Heart right ventricle (tissue), 16 donors: Measurements from ENCODE around the gene CCDC157. TPM values are rescaled to one million over a fixed set of nuclear protein-coding genes. Genes with fewer than 3 reads are reported as not detected.

ENCODE experiments used
- ATAC-seq, 8 donors: fragments of 200-7000 bp; cut with Tn5 transposase; one replicate each; pipeline ENCODE4 v1.9.1; 2020; ENCODE audit warnings: mild to moderate bottlenecking in 8 of 8, moderate library complexity in 8 of 8, moderate number of reproducible peaks in 1 of 8
- DNase-seq, 2 donors: peaks; one replicate each; pipeline ENCODE4 v3.0.0-alpha.2; 2020
- H3K27ac ChIP-seq, 10 donors: fragments of 200-600 bp; sonication (generic) in 2 of 10; one replicate each; pipeline versions ENCODE4 v1.5.0 to v1.8.0; 2020 to 2022; ENCODE audit warnings: mild to moderate bottlenecking in 3 of 10
- H3K27me3 ChIP-seq, 7 donors: fragments of 200-600 bp; one replicate each; pipeline ENCODE4 v1.8.0; 2021 to 2022; ENCODE audit warnings: mild to moderate bottlenecking in 2 of 7
- H3K36me3 ChIP-seq, 9 donors: fragments of 200-600 bp; sonication (generic) in 1 of 9; one replicate each; pipeline versions ENCODE4 v1.5.0 to v1.8.0; 2020 to 2022; ENCODE audit warnings: mild to moderate bottlenecking in 2 of 9
- H3K4me1 ChIP-seq, 9 donors: fragments of 200-600 bp; sonication (generic) in 1 of 9; one replicate each; pipeline versions ENCODE4 v1.5.0 to v1.8.0; 2020 to 2022; ENCODE audit warnings: mild to moderate bottlenecking in 4 of 9
- H3K4me3 ChIP-seq, 10 donors: fragments of 200-600 bp; sonication (generic) in 2 of 10; one replicate each; pipeline versions ENCODE4 v1.5.0 to v1.8.0; 2020 to 2022; ENCODE audit warnings: mild to moderate bottlenecking in 7 of 10, moderate library complexity in 2 of 10
- H3K9me3 ChIP-seq, 11 donors: fragments of 200-600 bp in 10 of 11; sonication (generic) in 2 of 11; one replicate each; pipeline versions ENCODE4 v1.5.0 to v1.8.0; 2013 to 2022; ENCODE audit warnings: mild to moderate bottlenecking in 2 of 11, control low read depth in 1 of 11, moderate library complexity in 1 of 11
- CTCF ChIP-seq, 9 donors: fragments of 200-600 bp; sonication (generic) in 2 of 9; IDR thresholded peaks; one replicate each; pipeline versions ENCODE4 v1.5.0 to v1.8.0; 2021 to 2022; ENCODE audit warnings: antibody characterized with exemption in 9 of 9, mild to moderate bottlenecking in 5 of 9, moderate library complexity in 1 of 9
- WGBS, 2 donors: extraction: QIAGEN DNeasy Blood & Tissue Kit; methylation state at CpG; one replicate each; pipeline ENCODE4 v1.1.7; 2013; ENCODE audit warnings: inconsistent platforms in 1 of 2; 5-methylcytosine and 5-hydroxymethylcytosine counted together
- intact Hi-C, 10 donors: fragments of 100-400 bp; cut with DNase I; formaldehyde crosslinking; loops; one replicate each; pipeline versions ENCODE4 v1.11.1 to v1.14.2; 2022
- polyA plus RNA-seq, 2 donors: library from polyadenylated mRNA; stranded (reverse); fragments of 200-250 nt; gene quantifications; one replicate each; pipeline ENCODE4 v1.2.3, GENCODE V29; 2013
- total RNA-seq, 10 donors: library from RNA; stranded (reverse); fragmentation: NEBNext Ultra II Directional in 3 of 10; extraction: Animal tissue kit (Norgen Biotek cat#: 25700) in 3 of 10; gene quantifications; one replicate each; pipeline versions ENCODE4 v1.2.1 to v1.2.4, GENCODE V29; 2021 to 2023
- donor health status: Arrhythmogenic right ventricular cardiomyopathy.
- donor health status: ischemic (EF 13 %, LVEDD 7.1; RV severe dilation, severe dysfunction).
- donor health status: healthy with polysubstance abuse.
- donor health status: DM: no; HTN: yes; CAD: no.
- donor health status: DM: no; HTN: no; CAD: no.
- donor health status: ischemic (EF 25% LVEDD 6.9; RV normal size, moderate dysfunction).
- donor health status: ischemic (EF 25% LVEDD 5.7; RV mildly dilated, moderate dysfunction).
- donor health status: healthy.
- donor health status: DM: yes; HTN: yes; CAD: no.
- donor health status: Ischemic cardiomyopathy.
- donor health status: ischemic (EF 35%, LVEDD 5.7; RV mildly dilated, moderate dysfunction).
- donor health status: nonischemic (EF 11% LVEDD 7.7; RV severe dilation, severe dysfunction).
- donor health status: DM: yes; HTN: yes; CAD: no.
- donor health status: PGD.
- donor health status: ischemic (EF 29% LVEDD 5.4; RV normal size, mild dysfunction).
- donor health status: nonischemic (EF 23%, LVEDD 6.1; RV moderate dilation, normal function).

The CCDC157 gene
- total and polyA plus RNA-seq, 12 donors = 0.11 to 1.2 (median 0.91) TPM

GRCh38 chr22:30323246-30323645 lies 33.6 kb upstream of the CCDC157 start:
- H3K4me1 ChIP-seq = peaks cover 24 to 87% (median 79%) of the 10 kb centered on the region in 9 donors
- DNase-seq (no peak), ATAC-seq (no peak)
- no peak overlapping the region for H3K4me3 ChIP-seq
- no peaks in the 10 kb centered on the region for H3K9me3 ChIP-seq
- H3K36me3 ChIP-seq = peaks cover 0 to 20% (median 0%) of the 10 kb centered on the region in 9 donors
- H3K27ac ChIP-seq = peak overlapping the region in 3 of 10 donors; percentile 90 to 94 (median 93)
- 95 to 99% methylated on average over 3 of the region's 3 CpGs for WGBS, 2 donors
- no peaks in the 10 kb centered on the region for H3K27me3 ChIP-seq
- no peak for TF ChIP-seq CTCF (IDR thresholded peaks at IDR 0.05)
- intact Hi-C loops = loop anchor here in 2 of 10 donors (2.0 to 10.0 kb wide), 2 partner anchors 18 to 62 kb away; partner anchors contain the start of gene RNF215 (in 1 of the 2)

- intact Hi-C loops = loop anchor here in 1 of 10 donors (10.0 kb wide), 1 partner anchor 61 kb away; the partner anchor contains the start of gene RNF215
- H3K27me3 ChIP-seq = no peaks in the 10 kb centered on the region
- peaks cover 0 to 20% (median 0%) of the 10 kb centered on the region in 9 donors for H3K36me3 ChIP-seq
- no peaks in the 10 kb centered on the region for H3K9me3 ChIP-seq
- peak overlapping the region in 7 of 10 donors; percentile 4 to 94 (median 86) for H3K27ac ChIP-seq
- ATAC-seq = no peak
- peaks cover 21 to 78% (median 69%) of the 10 kb centered on the region in 9 donors for H3K4me1 ChIP-seq
- DNase-seq = no peak
- WGBS, 2 donors = 68 to 80% methylated on average over 8 of the region's 8 CpGs
- TF ChIP-seq CTCF (IDR thresholded peaks at IDR 0.05) = no peak
- H3K4me3 ChIP-seq = peak overlapping the region in 7 of 10 donors; percentile 91 to 100 (median 96)
Measured at GRCh38 chr22:30324014-30324730, 32.6 kb upstream of the CCDC157 start.

DNA sequence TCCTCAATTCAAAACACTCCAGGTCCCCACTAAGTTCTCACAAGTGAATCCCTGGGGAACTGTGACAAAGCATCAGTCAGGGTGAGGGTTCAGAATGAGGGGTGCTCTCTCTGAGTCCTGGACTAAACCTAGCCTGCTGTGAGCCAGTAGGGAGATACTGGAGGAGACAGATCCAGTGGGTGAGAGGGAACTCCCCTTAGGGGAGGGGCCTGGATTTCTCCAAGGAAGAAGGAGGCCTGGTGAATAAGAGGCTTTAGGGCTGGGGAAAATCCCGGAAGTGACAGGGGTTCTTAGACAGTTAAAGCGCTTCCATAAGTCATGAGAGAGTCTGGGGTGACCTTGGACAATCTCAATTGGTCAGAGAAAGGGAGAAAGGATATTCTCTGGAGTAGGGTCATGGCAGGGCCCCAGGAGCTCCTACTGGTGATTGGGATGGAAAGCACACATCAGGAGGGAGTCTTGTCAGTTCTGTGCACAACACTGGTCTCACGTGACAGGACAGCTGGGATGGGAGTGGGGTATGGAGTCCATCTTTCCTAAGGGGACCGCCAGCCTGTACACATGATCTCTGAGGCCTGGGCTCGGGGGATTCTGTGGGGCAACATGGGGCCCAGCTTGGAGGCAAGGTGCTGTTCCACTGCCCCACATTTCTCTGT lies 31.6 kb upstream of the CCDC157 start:
- Histone ChIP-seq H3K27me3 (no peaks in the 10 kb centered on the region), H3K36me3 (peaks cover 0 to 22% (median 0%) of the 10 kb centered on the region in 9 donors), H3K27ac (peak overlapping the region in 9 of 10 donors; percentile 38 to 94 (median 90)), H3K4me3 (peak overlapping the region; percentile 64 to 100 (median 96)), H3K9me3 (no peaks in the 10 kb centered on the region), H3K4me1 (peaks cover 15 to 67% (median 59%) of the 10 kb centered on the region in 9 donors)
- no peak for TF ChIP-seq CTCF (IDR thresholded peaks at IDR 0.05)
- WGBS, 2 donors = 61 to 73% methylated on average over 5 of the region's 5 CpGs
- ATAC-seq (peak in 7 of 8 donors; percentile 7 to 48 (median 28)), DNase-seq (peak in 1 of 2 donors; percentile 66)
- intact Hi-C loops = loop anchor here in 4 of 10 donors (5.0 to 10.0 kb wide), 2 partner anchors 38 to 60 kb away; partner anchors contain the start of genes CASTOR1 (in 3 of the 4) and RNF215 (in 1 of the 4)

- DNase-seq (no peak), ATAC-seq (peak in 1 of 8 donors; percentile 5)
- intact Hi-C loops = loop anchor here in 8 of 10 donors (1.0 to 10.0 kb wide), 5 partner anchors 21 to 59 kb away; partner anchors contain the start of genes CASTOR1 (in 7 of the 8) and RNF215 (in 1 of the 8)
- TF ChIP-seq CTCF (IDR thresholded peaks at IDR 0.05) = no peak
- peak overlapping the region in 9 of 10 donors; percentile 52 to 94 (median 90) for H3K27ac ChIP-seq
- peaks cover 0 to 21% (median 0%) of the 10 kb centered on the region in 9 donors for H3K36me3 ChIP-seq
- H3K4me1 ChIP-seq = peaks cover 15 to 61% (median 53%) of the 10 kb centered on the region in 9 donors
- H3K27me3 ChIP-seq = no peaks in the 10 kb centered on the region
- peak overlapping the region; percentile 64 to 100 (median 96) for H3K4me3 ChIP-seq
- H3K9me3 ChIP-seq = no peaks in the 10 kb centered on the region
- 41 to 51% methylated on average over 14 of the region's 14 CpGs for WGBS, 2 donors
Measured at GRCh38 chr22:30325724-30326254, 31.0 kb upstream of the CCDC157 start.
